T-cell (primary cell): ENCODE data around the gene NEU4. TPM values are rescaled to one million over a fixed set of nuclear protein-coding genes. Genes with fewer than 3 reads are reported as not detected.
A peak's percentile ranks its signal among the peaks of the same experiment; 100 is the strongest.

Experiments
- ATAC-seq, 4 experiments: fragments of 200-7000 bp in 3 of 4; fragments of 150-1000 bp in 1 of 4; cut with Tn5 transposase; replicated peaks in 1 of 4; 1 replicate in 3 of 4; 2 replicates in 1 of 4; pipeline ENCODE4 v1.10.0; 2021; ENCODE audit warnings: moderate library complexity in 3 of 4, mild to moderate bottlenecking in 2 of 4, moderate number of reproducible peaks in 1 of 4
- CTCF ChIA-PET, 2 donors: fragments of 300-600 bp; sonication (Branson Sonifier 250); formaldehyde crosslinking; loops; one replicate each; lab custom pipeline; 2022; ENCODE audit warnings: antibody characterized with exemption in 2 of 2; lab: Charles Lee
- POLR2A ChIA-PET, 2 donors: fragments of 300-600 bp; sonication (Branson Sonifier 250); formaldehyde crosslinking; loops; one replicate each; lab custom pipeline; 2022; ENCODE audit warnings: antibody characterized with exemption in 2 of 2; lab: Charles Lee
- DNase-seq, 35 experiments: peaks; one replicate each; pipeline versions ENCODE4 v3.0.0 to v3.0.0-alpha.2; 2013 to 2023
- H3K27ac ChIP-seq: one replicate; pipeline ENCODE4 v1.5.1; 2013; ENCODE audit warnings: low read length
- H3K27me3 ChIP-seq, 2 experiments: replicated peaks in 1 of 2; 1 replicate in 1 of 2; 2 replicates in 1 of 2; pipeline versions ENCODE4 v1.6.1 to v1.7.0; 2013; ENCODE audit warnings: low read length in 1 of 2, mixed read lengths in 1 of 2; ENCODE audit not compliant: control insufficient read depth in 2 of 2, insufficient read depth in 2 of 2; ENCODE audit errors: extremely low read depth in 1 of 2
- H3K36me3 ChIP-seq, 2 donors: 1 replicate in 1 of 2; 2 replicates in 1 of 2; pipeline versions ENCODE4 v1.6.1 to v1.7.0; 2013; ENCODE audit warnings: low read length in 1 of 2; ENCODE audit not compliant: control insufficient read depth in 2 of 2, insufficient read depth in 1 of 2; ENCODE audit errors: extremely low read depth in 1 of 2
- H3K4me1 ChIP-seq, 2 experiments: 1 replicate in 1 of 2; 2 replicates in 1 of 2; pipeline versions ENCODE4 v1.6.1 to v1.7.0; 2013; ENCODE audit warnings: low read length in 2 of 2, mixed read lengths in 1 of 2; ENCODE audit not compliant: insufficient read depth in 2 of 2, control insufficient read depth in 1 of 2; ENCODE audit errors: extremely low read depth in 1 of 2
- H3K4me3 ChIP-seq, 2 donors: 1 replicate in 1 of 2; 2 replicates in 1 of 2; pipeline versions ENCODE4 v1.5.1 to v1.7.0; 2013; ENCODE audit warnings: mild to moderate bottlenecking in 2 of 2, low read length in 1 of 2, moderate library complexity in 1 of 2; ENCODE audit not compliant: control insufficient read depth in 1 of 2; ENCODE audit errors: extremely low read depth in 1 of 2
- H3K9me3 ChIP-seq: 2 replicates; pipeline ENCODE4 v1.7.0; 2013
- H3K27ac Mint-ChIP-seq, 2 donors: one replicate each; pipeline ENCODE4 v1.8.0; 2020 to 2021; ENCODE audit warnings: mild to moderate bottlenecking in 2 of 2, mixed read lengths in 2 of 2
- H3K27me3 Mint-ChIP-seq, 2 donors: one replicate each; pipeline ENCODE4 v1.8.0; 2021 to 2022; ENCODE audit warnings: mixed read lengths in 2 of 2
- H3K36me3 Mint-ChIP-seq: one replicate; pipeline ENCODE4 v1.8.0; 2021; ENCODE audit warnings: mixed read lengths
- H3K4me1 Mint-ChIP-seq, 3 donors: one replicate each; pipeline ENCODE4 v1.8.0; 2020 to 2022; ENCODE audit warnings: mixed read lengths in 3 of 3, mild to moderate bottlenecking in 1 of 3
- H3K4me3 Mint-ChIP-seq, 3 donors: one replicate each; pipeline ENCODE4 v1.8.0; 2020 to 2022; ENCODE audit warnings: mild to moderate bottlenecking in 3 of 3, mixed read lengths in 3 of 3, moderate library complexity in 3 of 3
- H3K9me3 Mint-ChIP-seq, 3 donors: one replicate each; pipeline ENCODE4 v1.8.0; 2020 to 2022; ENCODE audit warnings: mixed read lengths in 3 of 3
- WGBS: methylation state at CpG from one replicate; pipeline ENCODE4 v1.1.5; 2013; ENCODE audit warnings: missing lambda C conversion rate; ENCODE audit not compliant: insufficient coverage; 5-methylcytosine and 5-hydroxymethylcytosine counted together
- total RNA-seq, 35 experiments: library from RNA in 6 of 35; stranded (reverse) in 6 of 35; fragments of 120-200 nt in 1 of 35; gene quantifications; one replicate each; pipeline versions ENCODE4 v1.2.1 to v1.2.4 and lab custom pipeline; 2013 to 2026

Gene NEU4
- total RNA-seq, 5 donors from 2014 or later (not counting 1 experiment from before 2014, with no cell fraction given): 0.26 to 1.6 (median 1.4) TPM; not detected in 2

DNA sequence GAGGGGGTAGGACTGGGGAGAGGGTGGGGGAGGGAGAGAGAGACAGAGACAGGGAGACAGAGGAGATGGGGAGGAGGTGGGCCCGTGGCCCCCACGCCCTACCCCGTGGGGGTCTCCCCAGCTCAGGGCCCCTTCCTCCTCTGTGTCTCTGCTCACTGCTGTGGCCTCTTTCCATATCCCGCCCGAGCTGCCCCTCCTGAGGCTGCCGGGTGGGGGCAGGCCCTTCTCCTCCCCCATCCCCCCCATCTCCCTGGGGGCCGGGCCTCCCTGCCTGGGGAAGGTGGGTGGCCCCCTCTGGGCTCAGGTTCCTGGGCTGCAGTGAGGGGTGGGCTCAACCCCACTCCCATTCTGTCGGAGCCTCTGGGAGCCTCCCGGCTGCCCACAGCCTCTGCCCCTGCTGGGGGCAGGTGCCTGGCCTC, 50.0 kb downstream of the NEU4 start:
- 8% methylated on average over 2 of the region's 9 CpGs for WGBS
- Mint-ChIP-seq H3K36me3 (no peaks in the 10 kb centered on the region), H3K27me3 (peaks cover 16 to 23% of the 10 kb centered on the region in 2 donors), H3K4me1 (peaks cover 34 to 59% (median 48%) of the 10 kb centered on the region in 3 donors), H3K27ac (peak overlapping the region in 1 of 2 donors; percentile 94), H3K4me3 (peak overlapping the region in 2 of 3 donors; percentile 81 to 84), H3K9me3 (no peaks in the 10 kb centered on the region)
- H3K27me3 ChIP-seq: peaks cover 0 to 20% of the 10 kb centered on the region in 2 experiments
- peak; percentile 8 to 37 (median 15) for ATAC-seq
- peak overlapping the region; percentile 75 for H3K27ac ChIP-seq
- POLR2A ChIA-PET: no interaction called here
- peaks cover 5 to 97% of the 10 kb centered on the region in 2 experiments for H3K4me1 ChIP-seq
- H3K4me3 ChIP-seq: peak overlapping the region; percentile 39 to 74
- H3K9me3 ChIP-seq: no peaks in the 10 kb centered on the region
- DNase-seq: peak in 1 of 35 experiments; percentile 24
- no peaks in the 10 kb centered on the region for H3K36me3 ChIP-seq
- CTCF ChIA-PET: no interaction called here

DNA sequence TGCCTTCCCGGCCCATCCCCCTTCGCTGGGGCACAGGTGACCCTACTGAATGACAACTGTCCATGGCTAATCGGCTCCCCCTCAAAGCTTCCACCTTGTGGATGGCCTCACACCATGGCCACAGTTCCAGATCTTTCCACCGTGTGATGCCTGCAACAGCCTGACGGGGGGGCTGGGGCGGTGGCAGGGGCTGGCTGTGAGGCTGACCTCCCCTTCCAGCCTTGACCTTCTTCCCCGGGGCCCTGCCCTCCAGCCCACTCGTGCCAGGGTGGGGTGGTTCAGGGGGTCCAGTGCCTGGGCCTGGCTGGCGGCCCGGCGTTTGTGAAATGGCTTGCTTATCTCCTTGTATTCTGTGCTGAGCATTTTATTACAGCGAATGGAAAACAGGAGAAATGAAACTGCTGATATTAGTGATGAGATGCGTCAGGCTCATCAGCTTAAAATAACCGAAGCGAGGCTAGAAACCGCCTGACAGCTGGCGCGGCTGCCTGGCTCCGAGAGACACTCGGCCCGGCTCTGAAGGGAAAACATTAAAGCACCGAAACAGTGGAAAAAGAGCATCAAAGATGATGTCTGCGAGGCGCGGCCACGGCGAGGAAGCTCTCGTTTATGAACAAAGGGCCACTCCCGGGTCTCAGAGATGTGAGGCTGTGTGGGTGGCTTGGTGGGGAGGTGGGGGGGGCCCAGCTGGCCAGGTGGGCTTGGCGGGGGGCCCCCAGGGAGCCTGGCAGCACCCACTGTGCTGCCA, 50.6 kb downstream of the NEU4 start:
- peak overlapping the region; percentile 94 for H3K27ac Mint-ChIP-seq
- DNase-seq: peak in 3 of 35 experiments; percentile 7 to 57 (median 53)
- Histone ChIP-seq H3K27ac (peak overlapping the region; percentile 75), H3K4me3 (peak overlapping the region; percentile 39 to 74), H3K9me3 (no peaks in the 10 kb centered on the region), H3K4me1 (peaks cover 5 to 97% of the 10 kb centered on the region in 2 experiments), H3K36me3 (no peaks in the 10 kb centered on the region), H3K27me3 (peaks cover 0 to 25% of the 10 kb centered on the region in 2 experiments)
- peak in 3 of 4 experiments; percentile 16 to 38 (median 19) for ATAC-seq
- ChIA-PET CTCF (interaction anchor here in 1 of 2 donors (0.8 kb wide), 1 partner anchor 9 kb away, joined by 3 read pairs; no protein-coding TSS in a partner anchor), POLR2A (no interaction called here)
- H3K9me3 Mint-ChIP-seq: no peaks in the 10 kb centered on the region
- WGBS: 10% methylated on average over 19 of the region's 30 CpGs
- no peaks in the 10 kb centered on the region for H3K36me3 Mint-ChIP-seq
- H3K4me1 Mint-ChIP-seq: peaks cover 38 to 65% (median 53%) of the 10 kb centered on the region in 3 donors
- peak overlapping the region; percentile 76 to 84 (median 81) for H3K4me3 Mint-ChIP-seq
- peaks cover 19 to 27% of the 10 kb centered on the region in 2 donors for H3K27me3 Mint-ChIP-seq

DNA sequence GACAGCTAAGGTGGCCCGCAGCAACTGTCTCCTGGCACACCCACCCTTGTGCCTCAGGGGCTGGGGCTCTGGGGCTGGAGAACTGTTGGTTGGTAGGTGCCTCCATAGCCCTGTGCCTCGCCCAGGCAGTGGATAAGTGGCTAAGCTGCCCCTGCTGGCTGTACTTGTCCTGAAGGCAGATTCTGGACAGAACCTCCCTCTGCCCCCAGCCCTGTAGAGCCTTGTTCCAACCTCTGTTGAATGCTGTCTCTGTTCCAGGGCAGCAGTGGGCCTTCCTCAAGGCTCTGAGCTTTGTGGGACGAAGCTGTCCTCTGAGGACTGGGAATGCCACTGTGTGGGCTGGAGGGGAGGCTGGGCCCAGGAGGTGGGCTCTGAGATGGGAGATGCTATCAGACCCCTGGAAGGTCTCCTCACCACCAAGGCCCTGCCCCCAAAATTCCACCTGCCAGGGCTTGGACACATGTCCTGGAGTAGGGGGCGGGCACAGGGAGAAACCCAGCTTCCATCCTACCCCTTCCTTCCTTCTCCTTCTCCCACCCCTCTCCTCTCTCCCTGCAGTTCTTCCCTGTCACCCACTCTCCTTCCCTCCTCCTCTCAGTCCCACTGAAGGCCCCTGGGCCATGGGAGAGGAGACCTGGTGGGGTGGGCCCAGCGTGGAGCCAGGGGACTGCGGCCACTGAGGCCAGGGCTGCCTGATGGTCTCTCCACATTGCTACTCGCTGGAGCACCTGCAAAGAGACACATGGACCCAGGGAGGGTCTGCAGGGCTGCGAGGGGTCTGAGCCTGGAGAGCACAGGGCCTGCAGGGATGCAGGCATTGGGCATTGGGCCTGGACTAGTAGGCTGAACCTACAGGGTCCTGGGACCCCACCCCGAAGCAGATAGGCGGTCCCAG, 51.4 kb downstream of the NEU4 start:
- Mint-ChIP-seq H3K4me3 (peak overlapping the region in 1 of 3 donors; percentile 81), H3K36me3 (no peaks in the 10 kb centered on the region), H3K27me3 (peaks cover 19 to 35% of the 10 kb centered on the region in 2 donors), H3K27ac (peak overlapping the region; percentile 48 to 73), H3K9me3 (no peaks in the 10 kb centered on the region), H3K4me1 (peaks cover 43 to 71% (median 62%) of the 10 kb centered on the region in 3 donors)
- peaks cover 5 to 97% of the 10 kb centered on the region in 2 experiments for H3K4me1 ChIP-seq
- H3K36me3 ChIP-seq: no peaks in the 10 kb centered on the region
- H3K27ac ChIP-seq: peak overlapping the region; percentile 75
- CTCF ChIA-PET: interaction anchor here in 1 of 2 donors (0.8 kb wide), 1 partner anchor 8 kb away, joined by 3 read pairs; no protein-coding TSS in a partner anchor
- H3K27me3 ChIP-seq: peaks cover 0 to 33% of the 10 kb centered on the region in 2 experiments
- POLR2A ChIA-PET: no interaction called here
- no peaks in the 10 kb centered on the region for H3K9me3 ChIP-seq
- ATAC-seq (peak in 1 of 4 experiments; percentile 28), DNase-seq (peak in 1 of 35 experiments; percentile 2)
- WGBS: 84% methylated on average over 5 of the region's 10 CpGs
- peak overlapping the region; percentile 27 to 74 for H3K4me3 ChIP-seq

DNA sequence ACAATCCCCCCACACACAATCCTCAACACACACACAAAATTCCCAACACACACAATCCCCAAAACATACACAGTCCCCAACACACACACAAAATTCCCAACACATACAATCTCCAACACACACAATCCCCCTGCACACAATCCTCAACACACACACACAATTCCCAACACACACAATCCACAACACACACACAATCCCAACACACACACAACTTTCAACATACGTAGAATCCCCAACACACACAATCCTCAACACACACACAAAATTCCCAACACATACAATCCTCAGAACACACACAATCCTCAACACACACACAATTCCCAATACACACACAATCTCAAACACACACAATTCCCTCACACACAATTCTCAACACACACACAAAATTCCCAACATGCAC, 52.3 kb downstream of the NEU4 start:
- H3K4me1 Mint-ChIP-seq: peaks cover 49 to 73% (median 69%) of the 10 kb centered on the region in 3 donors
- ChIA-PET CTCF (no interaction called here), POLR2A (no interaction called here)
- Histone ChIP-seq H3K36me3 (no peaks in the 10 kb centered on the region), H3K27ac (no peak overlapping the region), H3K27me3 (peaks cover 0 to 36% of the 10 kb centered on the region in 2 experiments), H3K4me1 (peaks cover 5 to 98% of the 10 kb centered on the region in 2 experiments), H3K9me3 (no peaks in the 10 kb centered on the region), H3K4me3 (no peak overlapping the region)
- ATAC-seq: no peak
- H3K27ac Mint-ChIP-seq: peak overlapping the region; percentile 13 to 73
- no peak for DNase-seq
- peak overlapping the region in 2 of 3 donors; percentile 44 to 81 for H3K4me3 Mint-ChIP-seq
- H3K9me3 Mint-ChIP-seq: no peaks in the 10 kb centered on the region
- WGBS: 90% methylated on average over 1 of the region's 1 CpG
- H3K27me3 Mint-ChIP-seq: peaks cover 19 to 40% of the 10 kb centered on the region in 2 donors
- H3K36me3 Mint-ChIP-seq: no peaks in the 10 kb centered on the region

DNA sequence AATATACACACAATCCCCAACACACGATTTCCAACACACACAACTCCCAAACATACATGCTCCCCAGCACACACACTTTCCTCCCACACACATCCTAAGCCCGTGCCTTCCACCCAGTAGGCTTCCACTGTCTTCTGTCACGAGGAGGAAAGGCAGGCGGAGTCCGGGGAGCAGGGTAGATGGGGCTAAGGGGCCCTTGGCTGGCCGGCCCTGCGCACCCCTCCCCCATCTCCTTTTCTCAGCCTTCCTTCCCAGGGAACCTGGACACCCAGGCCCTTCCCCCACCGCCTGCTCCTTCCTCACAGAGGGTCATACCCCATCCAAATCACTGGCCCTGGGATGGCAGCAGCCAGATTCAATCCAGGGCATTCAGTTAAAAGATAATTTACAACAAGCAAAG, 53.1 kb downstream of the NEU4 start:
- no peaks in the 10 kb centered on the region for H3K36me3 ChIP-seq
- no peaks in the 10 kb centered on the region for H3K9me3 ChIP-seq
- Mint-ChIP-seq H3K36me3 (no peaks in the 10 kb centered on the region), H3K27me3 (peaks cover 19 to 40% of the 10 kb centered on the region in 2 donors), H3K27ac (no peak overlapping the region), H3K4me1 (peaks cover 45 to 69% (median 62%) of the 10 kb centered on the region in 3 donors), H3K4me3 (peak overlapping the region in 1 of 3 donors; percentile 81), H3K9me3 (no peaks in the 10 kb centered on the region)
- DNase-seq: no peak
- peaks cover 5 to 98% of the 10 kb centered on the region in 2 experiments for H3K4me1 ChIP-seq
- H3K27ac ChIP-seq: no peak overlapping the region
- ChIA-PET CTCF (no interaction called here), POLR2A (no interaction called here)
- H3K27me3 ChIP-seq: peaks cover 0 to 36% of the 10 kb centered on the region in 2 experiments
- WGBS: 81% methylated on average over 3 of the region's 8 CpGs
- H3K4me3 ChIP-seq: no peak overlapping the region
- no peak for ATAC-seq
